Coronary artery (tissue), 2 donors: ENCODE measurements around the gene FAR1.
A peak's percentile ranks its signal among the peaks of the same experiment; 100 is the strongest.
"Not testable (repeated sequence)": the region's sequence is repeated elsewhere in the genome, so short reads cannot be mapped to it uniquely, and the experiment has no call there.

Experiments used
- DNase-seq: peaks from one replicate; pipeline ENCODE4 v3.0.0-alpha.2; 2017; ENCODE audit warnings: low spot score
- H3K27ac ChIP-seq, 2 donors: fragments of 200-600 bp; sonication (generic); one replicate each; pipeline ENCODE4 v1.5.1; 2016 to 2019
- H3K4me3 ChIP-seq: fragments of 200-600 bp; sonication (generic); 2 replicates; pipeline ENCODE4 v1.5.1; 2016; ENCODE audit warnings: mild to moderate bottlenecking, moderate library complexity
- CTCF ChIP-seq: fragments of 200-600 bp; sonication (generic); IDR thresholded peaks from one replicate; pipeline ENCODE4 v1.5.1; 2019; ENCODE audit warnings: antibody characterized with exemption

The FAR1 gene

GRCh38 chr11:13668102-13668956, at the start of gene FAR1:
TSS of gene FAR1 (plus strand) at chr11:13668668. CDS start at chr11:13694766, 26,098 bp downstream.
- H3K27ac ChIP-seq: peak within 1 kb of the TSS; percentile 84 to 93
- peak; percentile 56 for TF ChIP-seq CTCF
- H3K4me3 ChIP-seq: peak within 1 kb of the TSS; percentile 93
- peak; percentile 99 for DNase-seq

- no peak overlapping the region for H3K27ac ChIP-seq
- H3K4me3 ChIP-seq: no peak overlapping the region
- no peak for TF ChIP-seq CTCF
- DNase-seq: no peak
Observed at GRCh38 chr11:13620063-13620462, 48.4 kb upstream of the FAR1 start.

GRCh38 chr11:13626818-13627217, 41.6 kb upstream of the FAR1 start:
- H3K4me3 ChIP-seq, H3K27ac ChIP-seq, DNase-seq: not testable (repeated sequence)

GRCh38 chr11:13628634-13629033, 39.8 kb upstream of the FAR1 start:
- H3K4me3 ChIP-seq, H3K27ac ChIP-seq, DNase-seq: not testable (repeated sequence)

GRCh38 chr11:13629779-13630178, 38.7 kb upstream of the FAR1 start:
- DNase-seq: no peak
- H3K4me3 ChIP-seq: no peak overlapping the region
- no peak overlapping the region for H3K27ac ChIP-seq
- no peak for TF ChIP-seq CTCF

- TF ChIP-seq CTCF: no peak
- no peak for DNase-seq
- H3K4me3 ChIP-seq: no peak overlapping the region
- no peak overlapping the region for H3K27ac ChIP-seq
Observed at GRCh38 chr11:13635290-13635689, 33.2 kb upstream of the FAR1 start.

- DNase-seq: no peak
- no peak overlapping the region for H3K27ac ChIP-seq
- H3K4me3 ChIP-seq: no peak overlapping the region
- no peak for TF ChIP-seq CTCF
Observed at GRCh38 chr11:13635804-13636203, 32.7 kb upstream of the FAR1 start.
